CD4-positive, CD25-positive, alpha-beta regulatory T cell (primary cell): ENCODE measurements around the gene VWA3A. TPM values are rescaled to one million over a fixed set of nuclear protein-coding genes. Genes with fewer than 3 reads are reported as not detected.

Source experiments
- ATAC-seq, 2 donors: fragments of 150-1000 bp; cut with Tn5 transposase; one replicate each; pipeline ENCODE4 v1.10.0; 2021; ENCODE audit warnings: low read depth in 2 of 2, moderate number of reproducible peaks in 2 of 2, moderate library complexity in 1 of 2
- DNase-seq, 3 donors: peaks; one replicate each; pipeline versions ENCODE4 v3.0.0 to v3.0.0-alpha.2; 2012 to 2022; ENCODE audit warnings: mixed read lengths in 1 of 3
- H3K27ac ChIP-seq: one replicate; pipeline ENCODE4 v1.7.0; 2013; ENCODE audit warnings: mild to moderate bottlenecking, low read length; ENCODE audit not compliant: insufficient read depth, poor library complexity, severe bottlenecking
- H3K27me3 ChIP-seq: one replicate; pipeline ENCODE4 v1.7.0; 2013; ENCODE audit warnings: low read length; ENCODE audit not compliant: control insufficient read depth, insufficient read depth
- H3K36me3 ChIP-seq: one replicate; pipeline ENCODE4 v1.7.0; 2013; ENCODE audit warnings: mild to moderate bottlenecking, low read length, moderate library complexity; ENCODE audit not compliant: control insufficient read depth, insufficient read depth
- H3K4me1 ChIP-seq: 2 replicates; pipeline ENCODE4 v1.7.0; 2013; ENCODE audit warnings: mild to moderate bottlenecking, low read length; ENCODE audit not compliant: insufficient read depth, control insufficient read depth, poor library complexity, severe bottlenecking
- H3K4me3 ChIP-seq: one replicate; pipeline ENCODE4 v1.7.0; 2013; ENCODE audit warnings: low read depth, mild to moderate bottlenecking, low read length, moderate library complexity
- H3K9me3 ChIP-seq, 2 experiments: 1 replicate in 1 of 2; 2 replicates in 1 of 2; pipeline ENCODE4 v1.7.0; 2013; ENCODE audit warnings: low read length in 2 of 2, mild to moderate bottlenecking in 1 of 2, moderate library complexity in 1 of 2; ENCODE audit not compliant: control insufficient read depth in 2 of 2
- H3K27ac Mint-ChIP-seq, 3 donors: one replicate each; pipeline ENCODE4 v1.8.0; 2020 to 2022; ENCODE audit warnings: mild to moderate bottlenecking in 3 of 3, mixed read lengths in 3 of 3, moderate library complexity in 2 of 3
- H3K27me3 Mint-ChIP-seq: one replicate; pipeline ENCODE4 v1.8.0; 2022; ENCODE audit warnings: mild to moderate bottlenecking, mixed read lengths
- H3K36me3 Mint-ChIP-seq: one replicate; pipeline ENCODE4 v1.8.0; 2020; ENCODE audit warnings: mixed read lengths
- H3K4me1 Mint-ChIP-seq, 4 donors: one replicate each; pipeline ENCODE4 v1.8.0; 2020 to 2022; ENCODE audit warnings: mixed read lengths in 4 of 4, mild to moderate bottlenecking in 1 of 4
- H3K4me3 Mint-ChIP-seq, 4 donors: one replicate each; pipeline ENCODE4 v1.8.0; 2020 to 2022; ENCODE audit warnings: mild to moderate bottlenecking in 4 of 4, mixed read lengths in 4 of 4, moderate library complexity in 3 of 4
- H3K9me3 Mint-ChIP-seq, 7 donors: one replicate each; pipeline ENCODE4 v1.8.0; 2020 to 2022; ENCODE audit warnings: mixed read lengths in 7 of 7, mild to moderate bottlenecking in 3 of 7, moderate library complexity in 2 of 7
- polyA plus RNA-seq, 4 donors: library from polyadenylated mRNA; unstranded; fragments of 300-500 nt; fragmentation: Illumina TruSeq; gene quantifications; one replicate each; pipeline ENCODE4 v1.2.3, GENCODE V29; 2021
- total RNA-seq: library from RNA; stranded (reverse); gene quantifications from one replicate; pipeline ENCODE4 v1.2.3, GENCODE V29; 2022

The VWA3A gene
- total and polyA plus RNA-seq, 5 donors from 2014 or later: 0.37 TPM; not detected in 4

DNA sequence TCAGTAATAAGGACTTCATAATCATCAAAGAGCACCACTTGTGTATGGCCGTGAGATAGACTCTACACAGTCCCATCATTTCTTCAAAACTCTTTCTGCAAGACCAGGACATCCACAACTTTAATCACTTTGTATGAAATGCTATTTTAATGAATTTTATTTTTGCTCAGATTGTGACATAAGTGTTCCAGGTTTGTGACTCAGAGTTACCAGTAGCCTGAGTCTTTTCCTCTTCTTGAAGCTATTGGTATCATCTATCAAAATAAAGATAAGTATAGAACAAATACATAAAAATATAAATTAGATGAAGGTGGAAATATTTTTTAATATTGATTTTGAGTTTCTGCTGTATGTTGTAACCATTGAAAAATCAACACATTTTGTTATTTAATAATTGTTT is 16.6 kb upstream of the VWA3A start:
- H3K4me3 ChIP-seq: no peak overlapping the region
- no peak overlapping the region for H3K27ac ChIP-seq
- Mint-ChIP-seq H3K27ac (no peak overlapping the region), H3K4me3 (no peak overlapping the region), H3K9me3 (no peaks in the 10 kb centered on the region), H3K36me3 (peaks cover 3% of the 10 kb centered on the region), H3K4me1 (peaks cover 4 to 9% (median 6%) of the 10 kb centered on the region in 4 donors), H3K27me3 (no peaks in the 10 kb centered on the region)
- no peaks in the 10 kb centered on the region for H3K27me3 ChIP-seq
- ATAC-seq (no peak), DNase-seq (no peak)
- H3K4me1 ChIP-seq: peaks cover 5% of the 10 kb centered on the region
- no peaks in the 10 kb centered on the region for H3K9me3 ChIP-seq
- peaks cover 2% of the 10 kb centered on the region for H3K36me3 ChIP-seq

GRCh38 chr16:22077700-22078313 is 14.5 kb upstream of the VWA3A start:
- H3K27me3 Mint-ChIP-seq: no peaks in the 10 kb centered on the region
- H3K4me3 Mint-ChIP-seq: no peak overlapping the region
- Histone ChIP-seq H3K4me3 (no peak overlapping the region), H3K36me3 (peaks cover 5% of the 10 kb centered on the region), H3K27ac (no peak overlapping the region), H3K4me1 (peaks cover 5% of the 10 kb centered on the region), H3K27me3 (no peaks in the 10 kb centered on the region), H3K9me3 (no peaks in the 10 kb centered on the region)
- H3K9me3 Mint-ChIP-seq: no peaks in the 10 kb centered on the region
- peaks cover 4 to 10% (median 6%) of the 10 kb centered on the region in 4 donors for H3K4me1 Mint-ChIP-seq
- DNase-seq (peak; percentile 48 to 78 (median 71)), ATAC-seq (peak; percentile 57 to 65)
- H3K27ac Mint-ChIP-seq: peak overlapping the region in 1 of 3 donors; percentile 65
- H3K36me3 Mint-ChIP-seq: peaks cover 6% of the 10 kb centered on the region

DNA sequence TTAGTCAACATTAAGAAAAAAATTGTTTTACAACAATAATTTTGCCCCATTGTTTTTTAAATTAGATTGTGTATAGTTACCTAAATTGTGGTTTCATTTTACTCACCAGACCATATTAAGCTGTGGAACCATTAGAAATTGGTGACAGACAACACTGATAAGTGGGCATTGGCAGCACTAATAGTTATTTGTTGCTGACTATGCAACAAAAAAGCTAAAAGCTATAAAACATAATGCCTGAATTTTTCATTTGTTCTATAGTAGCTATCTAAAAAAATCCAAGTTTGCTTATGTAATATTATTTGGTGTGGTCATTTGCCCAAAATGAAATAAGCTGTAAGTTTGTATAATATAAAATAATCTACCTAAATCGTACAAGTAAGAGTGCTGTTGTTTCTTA is 13.7 kb upstream of the VWA3A start:
- peaks cover 6% of the 10 kb centered on the region for H3K36me3 Mint-ChIP-seq
- no peaks in the 10 kb centered on the region for H3K9me3 Mint-ChIP-seq
- H3K4me1 ChIP-seq: peaks cover 5% of the 10 kb centered on the region
- H3K4me1 Mint-ChIP-seq: peaks cover 0 to 7% (median 2%) of the 10 kb centered on the region in 4 donors
- DNase-seq (no peak), ATAC-seq (no peak)
- H3K36me3 ChIP-seq: peaks cover 5% of the 10 kb centered on the region
- H3K9me3 ChIP-seq: no peaks in the 10 kb centered on the region
- H3K27ac ChIP-seq: no peak overlapping the region
- no peaks in the 10 kb centered on the region for H3K27me3 ChIP-seq
- H3K27ac Mint-ChIP-seq: no peak overlapping the region
- H3K27me3 Mint-ChIP-seq: no peaks in the 10 kb centered on the region
- no peak overlapping the region for H3K4me3 Mint-ChIP-seq
- H3K4me3 ChIP-seq: no peak overlapping the region

DNA sequence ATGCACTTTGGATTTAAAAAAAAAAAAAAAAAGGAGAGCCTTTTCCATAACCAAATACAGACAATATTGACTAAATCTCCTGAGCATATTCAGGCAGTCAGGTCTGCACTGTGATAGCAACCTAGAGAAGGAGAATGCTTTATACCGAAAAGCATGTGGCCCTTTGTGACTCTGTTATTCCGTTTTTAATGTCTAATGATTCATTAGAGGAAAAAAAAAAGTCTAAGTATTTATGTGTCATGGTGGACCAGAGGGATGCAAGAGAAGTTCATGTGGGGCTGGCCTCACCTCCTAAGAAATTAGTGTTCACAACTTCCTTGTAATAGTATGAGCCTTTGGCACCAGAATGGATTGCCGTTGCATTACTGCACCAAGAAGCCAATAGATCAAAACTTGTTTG is 11.3 kb upstream of the VWA3A start:
- Mint-ChIP-seq H3K27ac (no peak overlapping the region), H3K27me3 (no peaks in the 10 kb centered on the region), H3K9me3 (no peaks in the 10 kb centered on the region), H3K4me3 (no peak overlapping the region), H3K36me3 (peaks cover 12% of the 10 kb centered on the region), H3K4me1 (peaks cover 0 to 7% (median 2%) of the 10 kb centered on the region in 4 donors)
- no peak overlapping the region for H3K4me3 ChIP-seq
- peaks cover 5% of the 10 kb centered on the region for H3K4me1 ChIP-seq
- no peaks in the 10 kb centered on the region for H3K27me3 ChIP-seq
- H3K9me3 ChIP-seq: no peaks in the 10 kb centered on the region
- no peak for DNase-seq
- H3K27ac ChIP-seq: no peak overlapping the region
- no peak for ATAC-seq
- H3K36me3 ChIP-seq: peaks cover 8% of the 10 kb centered on the region

- Mint-ChIP-seq H3K36me3 (peaks cover 12% of the 10 kb centered on the region), H3K27me3 (no peaks in the 10 kb centered on the region), H3K9me3 (no peaks in the 10 kb centered on the region), H3K4me1 (peaks cover 0 to 3% (median under 1%) of the 10 kb centered on the region in 4 donors), H3K4me3 (no peak overlapping the region), H3K27ac (peak overlapping the region in 1 of 3 donors; percentile 11)
- Histone ChIP-seq H3K4me3 (no peak overlapping the region), H3K9me3 (no peaks in the 10 kb centered on the region), H3K4me1 (no peaks in the 10 kb centered on the region), H3K36me3 (peaks cover 11% of the 10 kb centered on the region), H3K27ac (no peak overlapping the region), H3K27me3 (no peaks in the 10 kb centered on the region)
- DNase-seq: no peak
- ATAC-seq: no peak
These were observed 5.9 kb upstream of the VWA3A start for GRCh38 chr16:22086440-22086839.

- Histone ChIP-seq H3K27ac (no peak overlapping the region), H3K36me3 (peaks cover 11% of the 10 kb centered on the region), H3K4me1 (no peaks in the 10 kb centered on the region), H3K27me3 (no peaks in the 10 kb centered on the region), H3K9me3 (no peaks in the 10 kb centered on the region), H3K4me3 (no peak overlapping the region)
- peaks cover 12% of the 10 kb centered on the region for H3K36me3 Mint-ChIP-seq
- no peaks in the 10 kb centered on the region for H3K9me3 Mint-ChIP-seq
- DNase-seq: no peak
- peaks cover 0 to 2% (median 0%) of the 10 kb centered on the region in 4 donors for H3K4me1 Mint-ChIP-seq
- no peak overlapping the region for H3K4me3 Mint-ChIP-seq
- H3K27me3 Mint-ChIP-seq: no peaks in the 10 kb centered on the region
- no peak overlapping the region for H3K27ac Mint-ChIP-seq
- ATAC-seq: no peak
These were observed 3.7 kb upstream of the VWA3A start for GRCh38 chr16:22088642-22089041.

- ATAC-seq (no peak), DNase-seq (no peak)
- H3K27me3 ChIP-seq: no peaks in the 10 kb centered on the region
- H3K27me3 Mint-ChIP-seq: peaks cover 3% of the 10 kb centered on the region
- H3K36me3 Mint-ChIP-seq: peaks cover 12% of the 10 kb centered on the region
- no peaks in the 10 kb centered on the region for H3K4me1 ChIP-seq
- peaks cover 0 to 2% (median 0%) of the 10 kb centered on the region in 4 donors for H3K4me1 Mint-ChIP-seq
- no peaks in the 10 kb centered on the region for H3K9me3 ChIP-seq
- no peak overlapping the region for H3K27ac ChIP-seq
- H3K4me3 Mint-ChIP-seq: no peak overlapping the region
- peaks cover 11% of the 10 kb centered on the region for H3K36me3 ChIP-seq
- peak overlapping the region in 1 of 3 donors; percentile 41 for H3K27ac Mint-ChIP-seq
- no peaks in the 10 kb centered on the region for H3K9me3 Mint-ChIP-seq
- H3K4me3 ChIP-seq: no peak overlapping the region
These were observed 2.4 kb upstream of the VWA3A start for GRCh38 chr16:22089910-22090309.

- Mint-ChIP-seq H3K27me3 (peaks cover 15% of the 10 kb centered on the region), H3K36me3 (peaks cover 4% of the 10 kb centered on the region), H3K4me1 (peaks cover 0 to 2% (median 0%) of the 10 kb centered on the region in 4 donors), H3K27ac (no peak overlapping the region), H3K9me3 (no peaks in the 10 kb centered on the region), H3K4me3 (no peak overlapping the region)
- no peaks in the 10 kb centered on the region for H3K4me1 ChIP-seq
- no peak overlapping the region for H3K27ac ChIP-seq
- no peak for ATAC-seq
- peaks cover 4% of the 10 kb centered on the region for H3K27me3 ChIP-seq
- no peaks in the 10 kb centered on the region for H3K9me3 ChIP-seq
- no peak for DNase-seq
- H3K4me3 ChIP-seq: no peak overlapping the region
- H3K36me3 ChIP-seq: peaks cover under 1% of the 10 kb centered on the region
These were observed 620 bp upstream of the VWA3A start for GRCh38 chr16:22091721-22092120.
